GM20431 (cell line): ENCODE measurements around the gene GPX3.

Experiments
- in situ Hi-C: fragments of 300-500 bp; cut with MseI, MboI; formaldehyde crosslinking; loops from one replicate; pipeline ENCODE4 v1.15.0; 2020; ENCODE audit warnings: low sequenced_read_pairs; ENCODE audit not compliant: unreplicated experiment

Gene GPX3

GRCh38 chr5:151020304-151021110 lies at the start of gene GPX3:
TSS of gene GPX3 (plus strand) at chr5:151020591. CDS start at chr5:151020655, 64 bp downstream.
- in situ Hi-C loops = no loop called here

GRCh38 chr5:150978590-150978989 lies 41.8 kb upstream of the GPX3 start:
- in situ Hi-C loops = no loop called here

- in situ Hi-C loops = no loop called here
These were observed 32.6 kb upstream of the GPX3 start for GRCh38 chr5:150987746-150988145.

GRCh38 chr5:150989695-150990094 lies 30.7 kb upstream of the GPX3 start:
- in situ Hi-C loops = no loop called here

- in situ Hi-C loops = no loop called here
These were observed 27.7 kb upstream of the GPX3 start for GRCh38 chr5:150992705-150993104.

GRCh38 chr5:150993422-150993821 lies 27.0 kb upstream of the GPX3 start:
- in situ Hi-C loops = no loop called here

- in situ Hi-C loops = no loop called here
These were observed 26.5 kb upstream of the GPX3 start for GRCh38 chr5:150993826-150994412.

GRCh38 chr5:150999704-151000442 lies 20.5 kb upstream of the GPX3 start:
- in situ Hi-C loops = no loop called here

- in situ Hi-C loops = no loop called here
These were observed 19.0 kb upstream of the GPX3 start for GRCh38 chr5:151001436-151001835.

- in situ Hi-C loops = no loop called here
These were observed 18.1 kb upstream of the GPX3 start for GRCh38 chr5:151002250-151002649.

GRCh38 chr5:151002681-151003502 lies 17.5 kb upstream of the GPX3 start:
- in situ Hi-C loops = no loop called here

- in situ Hi-C loops = no loop called here
These were observed 16.9 kb upstream of the GPX3 start for GRCh38 chr5:151003503-151003860.

GRCh38 chr5:151004499-151004898 lies 15.9 kb upstream of the GPX3 start:
- in situ Hi-C loops = no loop called here

GRCh38 chr5:151005187-151005949 lies 15.0 kb upstream of the GPX3 start:
- in situ Hi-C loops = no loop called here

GRCh38 chr5:151005950-151006576 lies 14.3 kb upstream of the GPX3 start:
- in situ Hi-C loops = no loop called here

GRCh38 chr5:151006704-151007334 lies 13.6 kb upstream of the GPX3 start:
- in situ Hi-C loops = no loop called here

- in situ Hi-C loops = no loop called here
These were observed 12.8 kb upstream of the GPX3 start for GRCh38 chr5:151007430-151008209.

- in situ Hi-C loops = no loop called here
These were observed 12.2 kb upstream of the GPX3 start for GRCh38 chr5:151008210-151008491.
